Measurements from ENCODE around the gene BCOR.

BCOR gene

GRCh38 chrX:40006106-40007017 lies 91.4 kb downstream of the BCOR start:
- TF ChIP-seq Cebpa-rat (IDR thresholded peaks at IDR 0.05): no peak
- peak overlapping the region; percentile 26 to 59 (median 46); a peak in 19 of 20 replicates for H3K4me3 ChIP-seq
- peak overlapping the region; percentile 55 to 84 (median 79) for H3K4me2 ChIP-seq
- H3K9ac ChIP-seq: peak overlapping the region in 5 of 11 experiments; percentile 18 to 59 (median 40); a peak in 4 of 22 replicates
- H3K27ac ChIP-seq: no peak overlapping the region
- H3K4me1 ChIP-seq: peaks cover 38 to 78% (median 75%) of the 10 kb centered on the region in 10 experiments
- peaks cover 27 to 42% (median 35%) of the 10 kb centered on the region in 11 experiments for H3K9me3 ChIP-seq (replicated peaks in 1 of 11)
- H4K20me1 ChIP-seq: peaks cover 0 to 11% (median 0%) of the 10 kb centered on the region in 11 experiments; a peak in 7 of 22 replicates
- H3K36me3 ChIP-seq: no peaks in the 10 kb centered on the region
- peaks cover 70 to 82% (median 78%) of the 10 kb centered on the region in 11 experiments for H3K27me3 ChIP-seq

GRCh38 chrX:40005292-40006011 lies 92.3 kb downstream of the BCOR start:
- peaks cover 62 to 73% (median 69%) of the 10 kb centered on the region in 11 experiments for H3K27me3 ChIP-seq
- TF ChIP-seq Cebpa-rat (IDR thresholded peaks at IDR 0.05): no peak
- no peak overlapping the region for H3K27ac ChIP-seq
- H3K4me2 ChIP-seq: peak overlapping the region; percentile 55 to 84 (median 79)
- peaks cover 0 to 5% (median 0%) of the 10 kb centered on the region in 11 experiments; a peak in 4 of 22 replicates for H4K20me1 ChIP-seq
- H3K4me1 ChIP-seq: peaks cover 31 to 69% (median 66%) of the 10 kb centered on the region in 10 experiments
- H3K36me3 ChIP-seq: no peaks in the 10 kb centered on the region
- H3K9me3 ChIP-seq (replicated peaks in 1 of 11): peaks cover 27 to 42% (median 35%) of the 10 kb centered on the region in 11 experiments
- peak overlapping the region in 6 of 11 experiments; percentile 15 to 59 (median 38); a peak in 8 of 22 replicates for H3K9ac ChIP-seq
- H3K4me3 ChIP-seq: peak overlapping the region; percentile 26 to 59 (median 46)

- H3K27ac ChIP-seq: no peak overlapping the region
- peak overlapping the region; percentile 26 to 59 (median 46); a peak in 15 of 20 replicates for H3K4me3 ChIP-seq
- TF ChIP-seq Cebpa-rat (IDR thresholded peaks at IDR 0.05): no peak
- peaks cover 59 to 68% (median 64%) of the 10 kb centered on the region in 11 experiments for H3K27me3 ChIP-seq
- H3K9me3 ChIP-seq (replicated peaks in 1 of 11): peaks cover 27 to 42% (median 35%) of the 10 kb centered on the region in 11 experiments
- H3K9ac ChIP-seq: peak overlapping the region in 4 of 11 experiments; percentile 18 to 59 (median 42); a peak in 1 of 22 replicates
- peak overlapping the region; percentile 55 to 84 (median 79) for H3K4me2 ChIP-seq
- H3K36me3 ChIP-seq: no peaks in the 10 kb centered on the region
- peaks cover 0 to 5% (median 0%) of the 10 kb centered on the region in 11 experiments; a peak in 4 of 22 replicates for H4K20me1 ChIP-seq
- H3K4me1 ChIP-seq: peaks cover 26 to 64% (median 61%) of the 10 kb centered on the region in 10 experiments
Measured at GRCh38 chrX:40004921-40005291, 92.9 kb downstream of the BCOR start.

- Histone ChIP-seq H4K20me1 (peaks cover 0 to 5% (median 0%) of the 10 kb centered on the region in 11 experiments; a peak in 3 of 22 replicates), H3K9ac (no peak overlapping the region), H3K4me2 (peak overlapping the region in 8 of 11 experiments; percentile 27 to 80 (median 76); a peak in 14 of 22 replicates), H3K9me3 (replicated peaks in 1 of 11) (peaks cover 27 to 42% (median 35%) of the 10 kb centered on the region in 11 experiments), H3K36me3 (no peaks in the 10 kb centered on the region), H3K4me1 (peaks cover 20 to 57% (median 54%) of the 10 kb centered on the region in 10 experiments), H3K4me3 (no peak overlapping the region), H3K27ac (no peak overlapping the region), H3K27me3 (peaks cover 53 to 61% (median 58%) of the 10 kb centered on the region in 11 experiments)
- TF ChIP-seq Cebpa-rat (IDR thresholded peaks at IDR 0.05): no peak
Measured at GRCh38 chrX:40004246-40004535, 93.6 kb downstream of the BCOR start.

GRCh38 chrX:40003428-40004245 lies 94.1 kb downstream of the BCOR start:
- Histone ChIP-seq H3K27ac (no peak overlapping the region), H3K4me2 (peak overlapping the region in 9 of 11 experiments; percentile 8 to 80 (median 76); a peak in 15 of 22 replicates), H4K20me1 (peaks cover 0 to 5% (median 0%) of the 10 kb centered on the region in 11 experiments; a peak in 3 of 22 replicates), H3K9me3 (replicated peaks in 1 of 11) (peaks cover 27 to 37% (median 33%) of the 10 kb centered on the region in 11 experiments), H3K27me3 (peaks cover 49 to 57% (median 53%) of the 10 kb centered on the region in 11 experiments), H3K36me3 (no peaks in the 10 kb centered on the region), H3K9ac (no peak overlapping the region), H3K4me1 (peaks cover 20 to 51% (median 49%) of the 10 kb centered on the region in 10 experiments), H3K4me3 (no peak overlapping the region)
- 0 out of 22 replicates have a peak, but pooled peaks of 1 of the 11 experiments have one; percentile 20 for TF ChIP-seq Cebpa-rat (IDR thresholded peaks at IDR 0.05)

GRCh38 chrX:40003071-40003427 lies 94.7 kb downstream of the BCOR start:
- peaks cover 20 to 47% (median 44%) of the 10 kb centered on the region in 10 experiments for H3K4me1 ChIP-seq
- H3K27me3 ChIP-seq: peaks cover 43 to 51% (median 47%) of the 10 kb centered on the region in 11 experiments
- H4K20me1 ChIP-seq: peaks cover 0 to 5% (median 0%) of the 10 kb centered on the region in 11 experiments; a peak in 3 of 22 replicates
- peak overlapping the region in 9 of 11 experiments; percentile 8 to 80 (median 72); a peak in 15 of 22 replicates for H3K4me2 ChIP-seq
- no peaks in the 10 kb centered on the region for H3K36me3 ChIP-seq
- peaks cover 24 to 32% (median 30%) of the 10 kb centered on the region in 11 experiments for H3K9me3 ChIP-seq (replicated peaks in 1 of 11)
- no peak overlapping the region for H3K9ac ChIP-seq
- H3K27ac ChIP-seq: no peak overlapping the region
- TF ChIP-seq Cebpa-rat (IDR thresholded peaks at IDR 0.05): no peak
- no peak overlapping the region for H3K4me3 ChIP-seq

Measured in BLaER1 treated with 17β-estradiol and CSF1 and Interleukin-3, amounts not matched to agents 10 nM and 100 nM (cell line).